GM15510 (cell line): ENCODE data around the gene PANK4.

Experiments used
- POLR2A ChIP-seq: IDR thresholded peaks from 3 replicates; pipeline ENCODE4 v1.6.1; 2011; ENCODE audit warnings: borderline replicate concordance; ENCODE audit not compliant: insufficient read length; ENCODE audit errors: extremely low read depth

PANK4 gene

DNA sequence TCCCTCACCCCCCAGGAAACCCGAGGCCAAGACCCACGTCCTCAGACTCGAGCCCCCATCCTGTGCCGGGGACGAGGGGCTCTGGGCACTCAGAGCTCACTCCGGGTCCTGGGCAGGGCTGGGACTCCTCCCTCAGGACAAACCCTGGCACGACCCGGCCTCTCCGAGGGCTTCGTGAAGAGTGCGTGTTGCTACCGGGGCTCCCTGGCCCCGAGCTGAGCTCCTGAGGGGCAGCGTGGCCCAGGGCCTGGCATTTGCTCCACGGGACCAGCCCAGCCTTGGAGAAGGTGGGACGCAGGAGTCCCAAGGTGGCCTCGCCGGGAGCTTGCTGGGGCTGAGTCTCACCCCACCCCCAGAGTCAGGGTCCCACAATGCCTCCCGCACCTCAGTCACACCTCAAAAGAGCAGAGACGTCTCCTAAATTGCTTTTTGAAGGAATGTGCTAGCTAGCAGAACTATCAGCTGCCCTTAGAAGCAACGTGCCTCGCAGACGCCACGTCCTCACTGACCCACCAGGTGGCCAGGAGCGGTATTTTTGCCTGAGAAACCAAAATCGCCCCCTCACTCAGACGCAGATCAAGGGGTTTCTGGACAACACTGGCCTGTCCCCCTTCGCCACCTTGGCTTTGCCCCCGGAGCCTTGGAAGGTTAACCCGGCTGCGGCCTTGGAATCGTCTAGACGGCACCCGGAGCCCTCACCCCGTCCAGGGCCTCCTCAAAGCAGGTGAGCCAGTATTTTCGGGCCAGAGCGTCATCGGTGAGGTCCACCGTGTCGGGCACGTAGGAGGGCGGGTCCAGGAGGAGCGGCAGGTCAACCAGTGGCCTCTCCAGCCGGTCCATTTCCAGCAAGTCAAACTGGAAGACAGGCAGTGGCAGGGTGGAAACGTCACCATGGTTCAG is 11.3 kb downstream of the PANK4 start:
- no peak for TF ChIP-seq POLR2A

DNA sequence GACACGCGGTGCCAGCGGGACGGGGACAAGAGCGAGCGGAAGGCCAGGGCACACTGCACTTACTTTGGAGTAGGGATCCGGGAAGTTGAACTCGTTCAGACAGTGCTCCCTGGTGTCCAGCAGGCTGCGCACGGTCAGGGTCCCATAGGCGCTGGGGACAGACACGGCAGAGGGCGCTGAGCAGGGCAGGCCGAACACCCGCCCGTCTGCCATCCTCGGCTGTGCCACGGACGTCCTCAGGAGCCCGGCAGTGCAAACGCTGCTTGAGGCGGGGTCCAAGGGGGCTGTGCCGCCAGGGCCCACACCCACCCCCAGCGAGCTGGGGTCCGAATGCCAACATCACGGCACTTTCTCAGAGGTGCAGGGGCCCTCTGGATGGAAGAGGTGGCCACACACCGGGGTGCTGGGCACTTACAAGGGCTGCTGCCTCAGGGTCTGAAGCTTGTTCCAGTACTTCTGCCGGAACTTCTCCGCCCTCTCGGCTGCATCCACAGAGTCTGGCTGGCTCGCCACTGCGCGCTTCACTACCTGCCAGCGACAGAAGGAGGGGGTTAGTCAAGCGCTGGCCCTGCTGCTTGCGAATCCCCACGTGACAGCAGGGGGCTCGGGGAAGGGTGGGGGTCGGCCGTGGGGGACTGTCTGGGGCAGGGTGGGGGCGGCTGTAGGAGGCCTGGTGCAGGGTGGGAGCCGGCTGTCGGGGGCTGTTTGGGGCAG is 12.3 kb downstream of the PANK4 start:
- no peak for TF ChIP-seq POLR2A

DNA sequence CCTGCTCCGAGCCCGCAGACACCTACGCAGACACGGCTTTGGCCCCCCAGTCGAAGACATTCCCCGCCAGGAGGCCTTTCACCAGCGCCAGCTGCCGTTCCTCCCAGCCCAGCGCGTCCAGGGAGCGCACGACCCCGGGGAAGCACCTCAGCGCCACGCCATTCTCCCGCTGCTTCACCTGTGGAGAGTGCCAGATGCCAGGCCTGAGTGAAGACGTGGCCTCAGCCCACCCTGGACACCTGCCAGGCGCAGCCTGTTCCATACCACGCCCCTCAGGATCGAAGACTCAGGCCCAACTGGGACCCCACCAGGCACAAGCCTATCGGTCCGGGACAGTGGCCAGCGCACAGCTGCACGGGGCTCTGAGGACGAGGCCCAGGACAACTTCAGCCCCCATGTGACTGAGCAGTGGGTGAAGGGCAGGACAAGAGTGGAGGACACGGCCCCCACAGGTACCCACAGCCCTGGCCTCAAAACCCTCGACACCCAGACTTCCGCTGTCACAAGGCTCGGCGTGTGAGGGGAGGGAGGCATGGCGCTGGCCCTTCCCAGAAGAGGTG is 13.5 kb downstream of the PANK4 start:
- TF ChIP-seq POLR2A = no peak

DNA sequence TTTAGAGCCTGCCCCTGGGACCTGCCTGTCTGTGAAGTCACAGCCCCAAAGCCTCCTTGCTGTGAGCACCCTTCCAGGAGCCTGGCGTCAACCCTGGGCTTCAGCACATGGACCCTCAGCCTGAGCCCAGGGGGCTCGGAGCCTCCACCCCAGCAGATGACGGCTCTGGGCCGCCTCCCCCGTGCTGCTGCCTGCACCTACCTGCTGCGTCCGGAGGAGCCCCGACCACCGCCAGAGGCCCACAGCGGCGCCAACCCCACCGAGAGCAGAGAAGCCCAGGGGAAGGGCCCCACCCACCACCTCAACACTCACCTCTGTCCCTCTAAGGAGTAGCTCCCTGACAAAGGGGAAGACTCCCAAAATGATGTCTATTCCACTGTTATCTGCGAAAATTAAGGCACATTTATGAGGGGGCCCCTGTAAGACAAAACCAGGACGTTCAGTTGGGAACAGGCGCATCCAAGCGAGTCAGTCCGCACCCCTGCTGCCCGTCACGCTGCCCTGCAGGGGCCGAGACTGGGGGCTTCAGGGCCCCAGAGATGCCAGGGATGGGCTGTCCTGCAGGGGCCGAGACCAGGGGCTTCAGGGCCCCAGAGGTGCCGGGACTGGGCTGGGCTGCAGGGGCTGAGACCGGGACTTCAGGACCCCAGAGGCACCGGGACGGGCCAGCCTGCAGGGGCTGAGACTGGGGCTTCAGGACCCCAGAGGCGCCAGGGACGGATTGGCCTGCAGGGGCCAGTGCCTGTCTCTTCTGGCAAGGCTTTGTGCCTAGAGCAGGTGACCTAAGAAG is 15.8 kb downstream of the PANK4 start:
- no peak for TF ChIP-seq POLR2A

DNA sequence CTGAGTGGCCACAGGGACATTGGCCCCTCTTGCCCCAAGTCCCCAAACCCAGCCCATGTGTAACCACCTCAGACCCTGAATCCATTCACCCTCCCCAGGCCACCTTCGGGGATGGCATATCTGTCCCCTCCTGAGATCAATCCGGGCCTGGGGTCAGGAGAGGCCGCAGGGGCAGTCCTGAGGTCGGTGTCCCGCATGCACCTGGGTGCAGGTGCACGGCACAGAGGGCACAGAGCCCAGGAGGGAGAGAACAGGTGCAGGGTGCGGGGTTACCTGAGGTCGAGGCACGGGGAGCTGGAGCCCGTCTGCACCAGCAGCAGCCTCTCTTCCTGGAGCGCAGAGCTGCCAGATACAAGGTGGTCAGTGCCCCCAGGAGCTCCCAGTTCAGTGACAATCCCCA is 16.8 kb downstream of the PANK4 start:
- no peak for TF ChIP-seq POLR2A

DNA sequence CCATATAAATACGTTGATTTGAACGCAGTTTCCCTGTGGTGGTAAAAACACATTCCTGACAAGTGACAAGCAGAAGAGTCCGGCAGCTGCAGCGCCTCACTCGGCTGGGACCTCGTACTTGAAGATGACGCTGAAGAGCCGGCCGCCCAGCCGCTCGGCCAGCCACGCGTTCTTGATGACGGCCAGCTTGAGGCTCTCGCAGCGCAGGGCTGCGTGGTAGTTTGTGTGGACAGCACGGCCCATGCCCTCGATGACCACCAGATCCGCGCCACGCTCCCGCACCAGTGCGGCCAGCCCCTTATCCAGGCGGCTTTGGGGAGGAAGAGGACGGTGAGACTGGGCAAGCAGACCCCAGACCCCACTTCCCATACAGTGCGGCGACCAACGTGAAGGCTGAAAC is 17.6 kb downstream of the PANK4 start:
- no peak for TF ChIP-seq POLR2A

DNA sequence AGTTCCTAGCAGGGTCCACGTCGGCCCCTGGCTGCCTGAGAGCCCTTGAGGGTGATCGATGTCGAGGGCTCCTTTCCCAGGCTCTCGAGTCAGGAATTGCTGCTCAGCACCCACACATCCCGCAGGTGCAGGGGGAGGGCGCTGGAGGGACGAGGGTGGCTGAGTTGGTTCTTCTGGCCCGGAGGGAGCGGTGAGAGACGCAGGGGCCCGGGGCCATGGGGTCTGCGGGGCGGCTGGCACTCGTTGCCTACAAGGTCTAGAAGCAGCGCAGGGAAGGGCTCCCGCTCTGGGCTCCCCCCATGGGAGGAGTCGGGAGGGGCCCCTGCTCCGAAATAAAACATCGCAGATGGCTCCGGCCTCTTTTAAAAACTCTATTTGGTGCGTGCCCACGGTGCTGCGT is 18.2 kb downstream of the PANK4 start:
- no peak for TF ChIP-seq POLR2A

DNA sequence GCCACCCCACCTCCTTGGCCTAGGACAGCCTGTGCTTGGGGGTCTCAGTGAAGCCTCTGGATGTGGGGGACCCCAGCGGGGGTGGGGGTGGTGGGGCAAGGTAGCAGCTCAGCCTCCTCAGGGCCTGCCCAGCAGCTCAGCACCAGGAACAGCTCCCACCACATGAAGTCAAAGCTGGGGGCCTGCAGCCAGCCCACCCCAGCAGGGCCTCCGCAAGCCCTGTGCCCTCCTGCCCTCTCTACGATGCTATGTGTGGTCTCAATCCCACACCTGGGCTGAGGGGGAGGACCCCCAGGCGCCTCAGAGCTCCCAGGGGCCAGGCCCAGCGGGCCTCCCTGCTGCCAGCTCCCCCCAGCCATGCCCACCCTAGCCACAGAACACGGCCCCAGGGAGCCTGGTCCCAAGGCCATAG is 18.6 kb downstream of the PANK4 start:
- no peak for TF ChIP-seq POLR2A

DNA sequence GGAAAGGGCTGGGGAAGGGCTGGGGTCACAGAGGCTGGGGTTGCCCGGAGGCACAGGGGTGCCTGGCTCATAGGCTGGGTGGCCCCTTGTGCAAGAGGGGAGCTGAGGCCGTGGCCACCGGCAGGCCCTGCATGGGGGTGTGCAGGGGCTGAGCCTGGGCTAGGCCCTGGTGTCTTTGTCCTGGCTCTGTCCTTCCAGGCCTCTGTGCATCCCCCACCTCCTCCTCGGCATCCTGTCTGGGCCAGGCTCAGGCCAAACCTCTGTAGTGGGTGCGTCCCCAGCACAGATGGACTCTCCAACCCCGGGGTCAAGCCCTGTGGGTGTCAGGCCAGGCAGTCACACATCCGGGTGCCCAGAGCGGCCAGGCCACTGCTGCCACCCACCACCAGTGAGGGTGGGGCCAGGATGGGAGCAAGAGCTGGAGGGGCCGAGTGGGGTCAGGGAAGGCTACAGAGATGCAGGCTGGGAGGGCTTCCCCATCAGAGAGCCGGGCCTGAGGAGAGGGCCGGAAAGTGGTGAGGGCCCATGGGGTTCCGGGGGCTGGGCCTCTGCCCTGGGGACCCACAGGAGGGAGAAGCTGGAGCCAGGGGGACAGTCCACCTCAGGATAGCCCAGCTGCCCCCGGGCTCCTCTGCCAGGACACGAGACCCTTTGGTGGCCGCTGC is 19.4 kb downstream of the PANK4 start:
- TF ChIP-seq POLR2A = no peak

DNA sequence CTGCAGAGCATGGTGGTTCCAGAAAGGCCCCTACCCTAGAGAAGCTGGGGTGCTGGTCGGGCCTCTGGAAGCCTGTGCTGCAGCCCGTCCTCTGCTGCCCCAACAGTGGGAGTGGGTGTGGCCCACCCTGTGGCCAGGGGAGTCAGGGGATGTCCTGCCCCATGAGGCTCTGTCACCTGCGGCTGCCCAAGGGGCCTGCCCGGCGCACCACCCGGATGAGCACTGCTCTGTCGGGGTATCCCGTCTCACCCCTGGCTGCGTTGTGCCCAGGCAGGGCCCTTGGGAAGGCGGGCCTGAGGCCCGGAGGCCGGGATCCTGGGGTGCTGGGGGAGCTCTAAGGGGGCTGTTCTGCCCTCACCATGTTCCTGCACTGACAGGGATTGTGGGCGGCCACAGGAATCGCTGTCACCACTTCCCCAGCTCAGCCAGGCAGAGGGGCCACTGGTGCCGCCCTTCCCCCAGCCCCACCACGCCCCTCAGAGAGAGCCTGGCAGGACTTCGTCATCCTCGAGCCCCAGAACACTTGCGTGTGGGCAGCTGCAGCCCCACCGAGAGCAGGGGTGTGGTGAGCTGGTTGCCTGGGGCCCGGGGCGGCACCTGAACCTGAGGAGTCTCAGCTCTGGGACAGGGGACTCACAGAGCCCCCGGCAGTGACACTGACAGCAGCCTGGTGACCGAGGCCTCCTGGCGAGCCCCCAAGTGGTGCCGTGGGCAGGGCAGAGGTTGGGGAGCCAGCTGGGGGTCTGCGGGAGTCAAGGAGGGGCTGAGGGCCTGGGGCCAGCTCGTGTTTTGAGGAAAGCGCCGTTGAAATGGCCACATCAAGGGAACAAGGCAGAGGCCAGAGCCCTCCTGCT is 20.2 kb downstream of the PANK4 start:
- no peak for TF ChIP-seq POLR2A

DNA sequence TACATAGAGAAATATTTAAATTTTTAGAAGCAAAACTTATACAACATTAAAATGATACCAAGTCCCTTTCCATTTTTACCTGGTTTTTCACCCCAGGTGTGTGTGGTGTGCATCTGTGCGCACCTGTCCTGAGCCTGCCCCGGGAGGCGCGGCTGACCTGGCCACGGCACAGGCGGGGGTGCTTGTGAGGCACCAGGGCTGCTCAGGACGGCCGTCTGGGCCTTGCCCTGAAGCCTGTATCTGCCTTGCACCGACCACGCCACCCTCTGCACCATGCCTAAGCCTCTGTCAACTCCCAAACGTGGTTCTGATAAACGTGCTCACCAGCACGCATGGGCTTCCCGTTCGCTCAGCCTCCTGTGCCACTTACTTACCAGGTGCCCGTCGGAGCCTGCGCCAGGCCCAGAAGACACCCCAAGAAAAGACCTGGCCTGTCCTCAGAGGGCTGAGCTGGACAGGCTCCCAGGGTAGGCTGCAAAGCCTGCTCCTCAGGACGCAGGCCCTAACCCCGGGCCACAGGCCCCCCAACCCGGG is 20.9 kb downstream of the PANK4 start:
- TF ChIP-seq POLR2A = no peak

DNA sequence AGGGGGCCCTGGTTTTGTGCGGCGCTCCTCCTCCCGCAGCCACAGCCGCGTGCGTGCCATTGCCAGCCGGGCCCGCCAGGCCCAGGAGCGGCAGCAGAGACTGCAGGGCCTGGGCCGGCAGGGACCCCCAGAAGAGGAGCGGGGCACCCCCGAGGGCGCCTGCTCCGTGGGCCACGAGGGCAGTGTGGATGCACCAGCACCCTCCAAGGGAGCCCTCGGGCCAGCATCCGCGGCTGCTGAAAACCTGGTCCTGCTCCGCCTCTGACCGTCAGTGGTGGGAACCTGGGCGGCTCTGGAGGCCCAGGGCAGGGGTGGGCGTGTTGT is 21.5 kb downstream of the PANK4 start:
- TF ChIP-seq POLR2A = no peak

DNA sequence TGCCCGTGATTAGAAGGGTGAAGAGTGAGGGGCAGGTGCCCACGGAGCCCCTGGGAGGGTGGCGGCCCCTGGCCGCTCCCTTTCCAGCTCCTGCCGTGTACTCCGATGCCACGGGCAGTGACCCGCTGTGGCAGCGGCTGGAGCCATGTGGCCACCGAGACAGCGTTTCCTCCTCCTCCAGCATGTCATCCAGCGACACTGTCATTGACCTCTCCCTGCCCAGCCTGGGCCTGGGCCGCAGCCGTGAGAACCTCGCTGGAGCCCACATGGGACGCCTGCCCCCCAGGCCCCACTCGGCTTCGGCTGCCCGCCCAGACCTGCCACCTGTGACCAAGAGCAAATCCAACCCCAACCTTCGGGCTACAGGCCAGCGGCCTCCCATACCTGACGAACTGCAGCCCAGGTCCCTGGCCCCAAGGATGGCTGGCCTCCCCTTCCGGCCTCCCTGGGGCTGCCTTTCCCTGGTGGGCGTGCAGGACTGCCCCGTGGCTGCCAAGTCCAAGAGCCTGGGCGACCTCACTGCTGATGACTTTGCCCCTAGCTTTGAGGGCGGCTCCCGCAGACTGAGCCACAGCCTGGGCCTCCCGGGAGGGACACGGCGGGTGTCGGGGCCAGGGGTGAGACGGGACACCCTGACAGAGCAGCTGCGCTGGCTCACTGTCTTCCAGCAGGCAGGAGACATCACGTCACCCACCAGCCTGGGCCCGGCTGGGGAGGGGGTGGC is 22.0 kb downstream of the PANK4 start:
- TF ChIP-seq POLR2A = no peak
